ENCODE measurements around the gene TBC1D2B.
"Not testable (repeated sequence)": the region's sequence is repeated elsewhere in the genome, so short reads cannot be mapped to it uniquely, and the experiment has no call there.

The TBC1D2B gene

GRCh38 chr15:77999486-77999885, 78.0 kb downstream of the TBC1D2B start:
- no peak for DNase-seq

GRCh38 chr15:77998592-77998991, 78.9 kb downstream of the TBC1D2B start:
- DNase-seq: no peak

- DNase-seq: not testable (repeated sequence)
These were observed 79.6 kb downstream of the TBC1D2B start for GRCh38 chr15:77997761-77998554.

- not testable (repeated sequence) for DNase-seq
These were observed 80.3 kb downstream of the TBC1D2B start for GRCh38 chr15:77997221-77997620.

- not testable (repeated sequence) for DNase-seq
These were observed 80.8 kb downstream of the TBC1D2B start for GRCh38 chr15:77996713-77997171.

- DNase-seq: not testable (repeated sequence)
These were observed 81.3 kb downstream of the TBC1D2B start for GRCh38 chr15:77996226-77996625.

- DNase-seq: not testable (repeated sequence)
These were observed 82.0 kb downstream of the TBC1D2B start for GRCh38 chr15:77995537-77995918.

- DNase-seq: peak in 1 of 2 experiments; percentile 64
These were observed 82.5 kb downstream of the TBC1D2B start for GRCh38 chr15:77994893-77995536.

GRCh38 chr15:77993970-77994693, 83.4 kb downstream of the TBC1D2B start:
- peak; percentile 53 to 80 for DNase-seq

GRCh38 chr15:77993374-77993911, 84.1 kb downstream of the TBC1D2B start:
- DNase-seq: no peak

GRCh38 chr15:77992356-77993222, 84.9 kb downstream of the TBC1D2B start:
- no peak for DNase-seq

- DNase-seq: peak in 1 of 2 experiments; percentile 14
These were observed 85.8 kb downstream of the TBC1D2B start for GRCh38 chr15:77991658-77992201.

- DNase-seq: no peak
These were observed 86.5 kb downstream of the TBC1D2B start for GRCh38 chr15:77991029-77991406.

GRCh38 chr15:77989296-77990143, 88.0 kb downstream of the TBC1D2B start:
- no peak for DNase-seq

GRCh38 chr15:77988347-77989295, 88.9 kb downstream of the TBC1D2B start:
- DNase-seq: no peak

GRCh38 chr15:77987765-77988136, 89.8 kb downstream of the TBC1D2B start:
- not testable (repeated sequence) for DNase-seq

GRCh38 chr15:77986891-77987764, 90.4 kb downstream of the TBC1D2B start:
- no peak for DNase-seq

- no peak for DNase-seq
These were observed 91.5 kb downstream of the TBC1D2B start for GRCh38 chr15:77985931-77986480.

Data from NCI-H2081 (cell line).